H54 (cell line): Measurements from ENCODE around the gene RALGDS.
"Not testable (repeated sequence)": the region's sequence is repeated elsewhere in the genome, so short reads cannot be mapped to it uniquely, and the experiment has no call there.

ENCODE experiments used
- DNase-seq: peaks from one replicate; pipeline ENCODE4 v3.0.0; 2011; ENCODE audit warnings: low spot score, mixed read lengths; ENCODE audit not compliant: insufficient read length
- FAIRE-seq: peaks from 3 replicates; lab custom pipeline; 2011; peaks lifted over from hg19 to GRCh38; lab: Jason Lieb, UNC
- POLR2A ChIP-seq: IDR thresholded peaks from 2 replicates; pipeline ENCODE4 v1.6.1; 2011; ENCODE audit warnings: low read depth, mild to moderate bottlenecking, low read length

Gene RALGDS

GRCh38 chr9:133064241-133065069, 56.6 kb downstream of the RALGDS start:
- FAIRE-seq (no peak), DNase-seq (no peak)
- no peak for TF ChIP-seq POLR2A

- TF ChIP-seq POLR2A: no peak
- FAIRE-seq (no peak), DNase-seq (no peak)
Observed at GRCh38 chr9:133063500-133064231, 57.4 kb downstream of the RALGDS start.

- no peak for TF ChIP-seq POLR2A
- no peak for FAIRE-seq
- DNase-seq: no peak
Observed at GRCh38 chr9:133063159-133063499, 57.9 kb downstream of the RALGDS start.

- FAIRE-seq, DNase-seq: not testable (repeated sequence)
Observed at GRCh38 chr9:133062569-133062968, 58.5 kb downstream of the RALGDS start.

- not testable (repeated sequence) for FAIRE-seq, DNase-seq
Observed at GRCh38 chr9:133061764-133062145, 59.3 kb downstream of the RALGDS start, which contains the start of gene CEL. Gene CEL (plus strand): TSS chr9:133061981. CDS start chr9:133062003, 22 bp downstream.

- FAIRE-seq, DNase-seq: not testable (repeated sequence)
Observed at GRCh38 chr9:133061019-133061763, 59.8 kb downstream of the RALGDS start.

GRCh38 chr9:133060417-133060841, 60.6 kb downstream of the RALGDS start:
- DNase-seq (no peak), FAIRE-seq (no peak)
- no peak for TF ChIP-seq POLR2A

- no peak for FAIRE-seq
- TF ChIP-seq POLR2A: no peak
- DNase-seq: no peak
Observed at GRCh38 chr9:133059623-133060022, 61.4 kb downstream of the RALGDS start.

- DNase-seq (no peak), FAIRE-seq (no peak)
- TF ChIP-seq POLR2A: no peak
Observed at GRCh38 chr9:133058550-133059320, 62.3 kb downstream of the RALGDS start.

- no peak for DNase-seq
- TF ChIP-seq POLR2A: no peak
- no peak for FAIRE-seq
Observed at GRCh38 chr9:133058071-133058470, 63.0 kb downstream of the RALGDS start.

- DNase-seq (no peak), FAIRE-seq (no peak)
- TF ChIP-seq POLR2A: no peak
Observed at GRCh38 chr9:133057553-133057952, 63.5 kb downstream of the RALGDS start.

GRCh38 chr9:133057006-133057405, 64.0 kb downstream of the RALGDS start:
- DNase-seq (no peak), FAIRE-seq (no peak)
- no peak for TF ChIP-seq POLR2A

GRCh38 chr9:133056533-133056932, 64.5 kb downstream of the RALGDS start:
- no peak for TF ChIP-seq POLR2A
- FAIRE-seq: no peak
- no peak for DNase-seq
